Measurements from ENCODE around the gene PXDC1. TPM values are rescaled to one million over a fixed set of nuclear protein-coding genes. Genes with fewer than 3 reads are reported as not detected.

Gene PXDC1
- total RNA-seq, 1 donor from 2014 or later: 37.6 TPM

- no peak overlapping the region for H3K4me3 ChIP-seq (ENCODE audit: low read depth, low read length)
- TF ChIP-seq CTCF (conservative IDR thresholded peaks at IDR 0.05; ENCODE audit: low read depth, low read length): no peak
- no peak for DNase-seq (ENCODE audit: low read depth)
Observed at GRCh38 chr6:3781504-3781903, 30.0 kb upstream of the PXDC1 start.

- DNase-seq (ENCODE audit: low read depth): no peak
- H3K4me3 ChIP-seq (ENCODE audit: low read depth, low read length): no peak overlapping the region
- TF ChIP-seq CTCF (conservative IDR thresholded peaks at IDR 0.05; ENCODE audit: low read depth, low read length): no peak
Observed at GRCh38 chr6:3779574-3779849, 28.0 kb upstream of the PXDC1 start.

- no peak overlapping the region for H3K4me3 ChIP-seq (ENCODE audit: low read depth, low read length)
- no peak for DNase-seq (ENCODE audit: low read depth)
- TF ChIP-seq CTCF (conservative IDR thresholded peaks at IDR 0.05; ENCODE audit: low read depth, low read length): no peak
Observed at GRCh38 chr6:3778701-3779573, 27.4 kb upstream of the PXDC1 start.

GRCh38 chr6:3777730-3778461 lies 26.4 kb upstream of the PXDC1 start:
- DNase-seq (ENCODE audit: low read depth): no peak
- TF ChIP-seq CTCF (conservative IDR thresholded peaks at IDR 0.05; ENCODE audit: low read depth, low read length): no peak
- no peak overlapping the region for H3K4me3 ChIP-seq (ENCODE audit: low read depth, low read length)

- peak; percentile 27 for TF ChIP-seq CTCF (conservative IDR thresholded peaks at IDR 0.05; ENCODE audit: low read depth, low read length)
- no peak for DNase-seq (ENCODE audit: low read depth)
- no peak overlapping the region for H3K4me3 ChIP-seq (ENCODE audit: low read depth, low read length)
Observed at GRCh38 chr6:3776881-3777507, 25.5 kb upstream of the PXDC1 start.

- H3K4me3 ChIP-seq (ENCODE audit: low read depth, low read length): no peak overlapping the region
- no peak for DNase-seq (ENCODE audit: low read depth)
- no peak for TF ChIP-seq CTCF (conservative IDR thresholded peaks at IDR 0.05; ENCODE audit: low read depth, low read length)
Observed at GRCh38 chr6:3775847-3776246, 24.3 kb upstream of the PXDC1 start.
